Lung (tissue), 12 donors: ENCODE results near the gene STEAP3. TPM values are rescaled to one million over a fixed set of nuclear protein-coding genes. Genes with fewer than 3 reads are reported as not detected.

Experiments
- ATAC-seq: fragments of 200-7000 bp; cut with Tn5 transposase; one replicate; pipeline ENCODE4 v1.9.1; 2020; ENCODE audit warnings: moderate number of reproducible peaks; ENCODE audit not compliant: insufficient read depth, low FRiP score
- DNase-seq, 3 donors: peaks; one replicate each; pipeline ENCODE4 v3.0.0-alpha.2; 2013 to 2017
- H3K27ac ChIP-seq, 2 donors: one replicate each; pipeline ENCODE4 v1.5.1; 2013; ENCODE audit warnings: mild to moderate bottlenecking in 2 of 2, moderate library complexity in 2 of 2, control low read depth in 1 of 2, inconsistent platforms in 1 of 2, low read depth in 1 of 2, low read length in 1 of 2
- H3K27me3 ChIP-seq, 3 donors: one replicate each; pipeline ENCODE4 v1.5.1; 2013; ENCODE audit warnings: low read length in 2 of 3; ENCODE audit not compliant: control insufficient read depth in 3 of 3, insufficient read depth in 3 of 3
- H3K36me3 ChIP-seq, 4 donors: one replicate each; pipeline ENCODE4 v1.5.1; 2013; ENCODE audit warnings: low read length in 4 of 4, mild to moderate bottlenecking in 1 of 4, moderate library complexity in 1 of 4; ENCODE audit not compliant: control insufficient read depth in 4 of 4, insufficient read depth in 4 of 4
- H3K4me1 ChIP-seq, 5 donors: one replicate each; pipeline ENCODE4 v1.5.1; 2013; ENCODE audit warnings: low read length in 5 of 5, mild to moderate bottlenecking in 2 of 5, moderate library complexity in 1 of 5; ENCODE audit not compliant: control insufficient read depth in 5 of 5, insufficient read depth in 5 of 5
- H3K4me3 ChIP-seq: one replicate; pipeline ENCODE4 v1.5.1; 2013; ENCODE audit warnings: mild to moderate bottlenecking, control low read depth, moderate library complexity
- H3K9ac ChIP-seq, 2 donors: one replicate each; pipeline ENCODE4 v1.5.1; 2013; ENCODE audit warnings: low read length in 2 of 2, control low read depth in 1 of 2; ENCODE audit not compliant: insufficient read depth in 1 of 2
- H3K9me3 ChIP-seq, 4 donors: one replicate each; pipeline ENCODE4 v1.5.1; 2013; ENCODE audit warnings: low read length in 3 of 4, mild to moderate bottlenecking in 1 of 4, moderate library complexity in 1 of 4; ENCODE audit not compliant: control insufficient read depth in 4 of 4, insufficient read depth in 3 of 4
- CTCF ChIP-seq: IDR thresholded peaks from 2 replicates; pipeline ENCODE4 v1.5.1; 2012; ENCODE audit warnings: mild to moderate bottlenecking; ENCODE audit errors: control extremely low read depth, extremely low read depth
- WGBS, 2 donors: extraction: QIAGEN DNeasy Blood & Tissue Kit; methylation state at CpG; one replicate each; pipeline ENCODE4 v1.1.7; 2013; 5-methylcytosine and 5-hydroxymethylcytosine counted together
- polyA plus RNA-seq, 2 donors: library from polyadenylated mRNA; stranded (reverse); fragments of 200-250 nt; gene quantifications; one replicate each; pipeline ENCODE4 v1.2.1, GENCODE V29; 2013
- total RNA-seq, 2 donors: library from RNA; depleted of rRNA in 1 of 2; stranded (reverse); fragments of >200 nt in 1 of 2; gene quantifications; one replicate each; pipeline ENCODE4 v1.2.1, GENCODE V29; 2014 to 2021
- donor health status: control.
- donor health status: control.
- donor health status: Bipolar disorder and iron deficiency.
- donor health status: healthy.
- donor health status: DM: yes; HTN: yes; CAD: no.

Gene STEAP3
- total and polyA plus RNA-seq, 4 donors: 4.3 to 47.8 (median 20.1) TPM

GRCh38 chr2:119196301-119197125 lies 27.1 kb upstream of the STEAP3 start:
- no peak overlapping the region for H3K9ac ChIP-seq
- no peaks in the 10 kb centered on the region for H3K27me3 ChIP-seq
- 65 to 79% methylated on average over 7 of the region's 7 CpGs for WGBS, 2 donors
- no peak overlapping the region for H3K27ac ChIP-seq
- H3K4me3 ChIP-seq: no peak overlapping the region
- TF ChIP-seq CTCF: no peak
- no peak for ATAC-seq
- H3K4me1 ChIP-seq: peaks cover 0 to 14% (median 4%) of the 10 kb centered on the region in 5 donors
- H3K36me3 ChIP-seq: no peaks in the 10 kb centered on the region
- no peak for DNase-seq
- H3K9me3 ChIP-seq: peaks cover 0 to 2% (median 0%) of the 10 kb centered on the region in 4 donors

- Histone ChIP-seq H3K27ac (no peak overlapping the region), H3K4me3 (no peak overlapping the region), H3K36me3 (no peaks in the 10 kb centered on the region), H3K9ac (no peak overlapping the region), H3K9me3 (peaks cover 0 to 2% (median 0%) of the 10 kb centered on the region in 4 donors), H3K27me3 (no peaks in the 10 kb centered on the region), H3K4me1 (peaks cover 0 to 14% (median 4%) of the 10 kb centered on the region in 5 donors)
- ATAC-seq: no peak
- no peak for TF ChIP-seq CTCF
- no peak for DNase-seq
Observed at GRCh38 chr2:119197126-119197405, 26.6 kb upstream of the STEAP3 start.

GRCh38 chr2:119197529-119198239 lies 25.9 kb upstream of the STEAP3 start:
- Histone ChIP-seq H3K36me3 (no peaks in the 10 kb centered on the region), H3K4me3 (no peak overlapping the region), H3K9me3 (peaks cover 0 to 2% (median 0%) of the 10 kb centered on the region in 4 donors), H3K4me1 (peaks cover 0 to 14% (median 4%) of the 10 kb centered on the region in 5 donors), H3K27me3 (no peaks in the 10 kb centered on the region), H3K27ac (no peak overlapping the region), H3K9ac (no peak overlapping the region)
- no peak for TF ChIP-seq CTCF
- ATAC-seq: no peak
- 52 to 81% methylated on average over 10 of the region's 10 CpGs for WGBS, 2 donors
- peak; percentile 61 to 82 (median 64) for DNase-seq
